HG03103 (cell line): Measurements from ENCODE around the gene TGFB2.
A peak's percentile ranks its signal among the peaks of the same experiment; 100 is the strongest.
"Not testable (repeated sequence)": the region's sequence is repeated elsewhere in the genome, so short reads cannot be mapped to it uniquely, and the experiment has no call there.

Source experiments
- ATAC-seq: cut with Tn5 transposase; IDR thresholded peaks from one replicate; pipeline ENCODE4 v1.9.1; 2021; ENCODE audit warnings: low read depth; ENCODE audit not compliant: unreplicated experiment

The TGFB2 gene

GRCh38 chr1:218344814-218345672 is at the start of gene TGFB2:
TGFB2 (plus strand) TSS chr1:218345336; CDS start chr1:218346702, 1,366 bp downstream.
- ATAC-seq, result peak; percentile 23

GRCh38 chr1:218296162-218296561 is 49.0 kb upstream of the TGFB2 start:
- no peak for ATAC-seq

- ATAC-seq, result no peak
Measured at GRCh38 chr1:218297461-218297860, 47.7 kb upstream of the TGFB2 start.

GRCh38 chr1:218297867-218298266 is 47.3 kb upstream of the TGFB2 start:
- no peak for ATAC-seq

- no peak for ATAC-seq
Measured at GRCh38 chr1:218298398-218298797, 46.7 kb upstream of the TGFB2 start.

GRCh38 chr1:218299416-218299815 is 45.7 kb upstream of the TGFB2 start:
- ATAC-seq, result peak; percentile 53

- no peak for ATAC-seq
Measured at GRCh38 chr1:218301217-218301616, 43.9 kb upstream of the TGFB2 start.

- ATAC-seq, result no peak
Measured at GRCh38 chr1:218302155-218302554, 43.0 kb upstream of the TGFB2 start.

GRCh38 chr1:218303176-218303879 is 41.8 kb upstream of the TGFB2 start:
- no peak for ATAC-seq

GRCh38 chr1:218304281-218305039 is 40.7 kb upstream of the TGFB2 start:
- ATAC-seq, result peak; percentile 72

- no peak for ATAC-seq
Measured at GRCh38 chr1:218305472-218306064, 39.6 kb upstream of the TGFB2 start.

GRCh38 chr1:218312509-218312908 is 32.6 kb upstream of the TGFB2 start:
- ATAC-seq, result no peak

- no peak for ATAC-seq
Measured at GRCh38 chr1:218314316-218314715, 30.8 kb upstream of the TGFB2 start.

GRCh38 chr1:218315638-218316037 is 29.5 kb upstream of the TGFB2 start:
- ATAC-seq, result no peak

- ATAC-seq, result no peak
Measured at GRCh38 chr1:218317061-218317460, 28.1 kb upstream of the TGFB2 start.

- not testable (repeated sequence) for ATAC-seq
Measured at GRCh38 chr1:218320182-218320581, 25.0 kb upstream of the TGFB2 start.

- ATAC-seq, result no peak
Measured at GRCh38 chr1:218322762-218323161, 22.4 kb upstream of the TGFB2 start.

- ATAC-seq, result no peak
Measured at GRCh38 chr1:218323568-218324225, 21.4 kb upstream of the TGFB2 start.

GRCh38 chr1:218324226-218324580 is 20.9 kb upstream of the TGFB2 start:
- no peak for ATAC-seq

- ATAC-seq, result no peak
Measured at GRCh38 chr1:218328769-218329168, 16.4 kb upstream of the TGFB2 start.
